ENCODE measurements around the gene GRIA2.

Gene GRIA2

GRCh38 chr4:157270108-157270507 is 49.6 kb downstream of the GRIA2 start:
- DNase-seq: no peak

- DNase-seq: no peak
Observed at GRCh38 chr4:157270552-157270951, 50.0 kb downstream of the GRIA2 start.

- DNase-seq: no peak
Observed at GRCh38 chr4:157271166-157271869, 50.8 kb downstream of the GRIA2 start.

- DNase-seq: no peak
Observed at GRCh38 chr4:157280673-157281072, 60.1 kb downstream of the GRIA2 start.

GRCh38 chr4:157282019-157282418 is 61.5 kb downstream of the GRIA2 start:
- no peak for DNase-seq

GRCh38 chr4:157287445-157287844 is 66.9 kb downstream of the GRIA2 start:
- DNase-seq: no peak

- no peak for DNase-seq
Observed at GRCh38 chr4:157290622-157291021, 70.1 kb downstream of the GRIA2 start.

GRCh38 chr4:157291071-157291470 is 70.5 kb downstream of the GRIA2 start:
- no peak for DNase-seq

- no peak for DNase-seq
Observed at GRCh38 chr4:157293673-157294072, 73.1 kb downstream of the GRIA2 start.

GRCh38 chr4:157294575-157294974 is 74.0 kb downstream of the GRIA2 start:
- no peak for DNase-seq

- DNase-seq: no peak
Observed at GRCh38 chr4:157300701-157301100, 80.2 kb downstream of the GRIA2 start.

GRCh38 chr4:157303471-157303960 is 83.0 kb downstream of the GRIA2 start:
- no peak for DNase-seq

- no peak for DNase-seq
Observed at GRCh38 chr4:157304769-157305168, 84.2 kb downstream of the GRIA2 start.

GRCh38 chr4:157312702-157313101 is 92.2 kb downstream of the GRIA2 start:
- no peak for DNase-seq

GRCh38 chr4:157314906-157315305 is 94.4 kb downstream of the GRIA2 start:
- DNase-seq: no peak

- no peak for DNase-seq
Observed at GRCh38 chr4:157315968-157316367, 95.4 kb downstream of the GRIA2 start.

GRCh38 chr4:157320092-157320491 is 99.6 kb downstream of the GRIA2 start:
- DNase-seq: no peak

- no peak for DNase-seq
Observed at GRCh38 chr4:157327666-157328065, 107.1 kb downstream of the GRIA2 start.

GRCh38 chr4:157357887-157358286 is 137.4 kb downstream of the GRIA2 start:
- DNase-seq: no peak

- no peak for DNase-seq
Observed at GRCh38 chr4:157358439-157358838, 137.9 kb downstream of the GRIA2 start.

- no peak for DNase-seq
Observed at GRCh38 chr4:157358851-157359250, 138.3 kb downstream of the GRIA2 start.

- DNase-seq: no peak
Observed at GRCh38 chr4:157363360-157363759, 142.8 kb downstream of the GRIA2 start.

- no peak for DNase-seq
Observed at GRCh38 chr4:157372154-157372553, 151.6 kb downstream of the GRIA2 start.

GRCh38 chr4:157372567-157372966 is 152.0 kb downstream of the GRIA2 start:
- no peak for DNase-seq

- no peak for DNase-seq
Observed at GRCh38 chr4:157389741-157390140, 169.2 kb downstream of the GRIA2 start.

Measured in CD4-positive, alpha-beta T cell treated with Interleukin-17A for 1 hour (primary cell).